K562 (cell line): ENCODE measurements around the gene TNFSF9. TPM values are rescaled to one million over a fixed set of nuclear protein-coding genes. Genes with fewer than 3 reads are reported as not detected.

Experiments used
- CTCF ChIP-seq, 3 experiments: IDR thresholded peaks in 2 of 3; conservative IDR thresholded peaks in 1 of 3; 2 replicates each; pipeline ENCODE4 v1.5.1; 2011 to 2012; ENCODE audit warnings: low read length in 3 of 3, mild to moderate bottlenecking in 3 of 3, control low read depth in 2 of 3, improper control_type of control experiment in 1 of 3, inconsistent platforms in 1 of 3, low read depth in 1 of 3, mixed read lengths in 1 of 3, moderate library complexity in 1 of 3; ENCODE audit not compliant: insufficient read depth in 2 of 3
- ETV5 ChIP-seq: sonication (generic); formaldehyde crosslinking; IDR thresholded peaks from 2 replicates; pipeline ENCODE4 v1.4.0; 2020; ENCODE audit warnings: low read depth, mild to moderate bottlenecking, missing genetic modification reagents
- FOXK1 ChIP-seq: sonication (generic); formaldehyde crosslinking; IDR thresholded peaks from 2 replicates; pipeline ENCODE4 v1.8.0; 2022; ENCODE audit warnings: missing genetic modification reagents, mild to moderate bottlenecking, borderline replicate concordance
- GTF2E2 ChIP-seq: fragments of 200-800 bp; sonication (Bioruptor generic); IDR thresholded peaks from 2 replicates; pipeline ENCODE4 v1.6.1; 2016; ENCODE audit warnings: missing genetic modification characterization, missing compliant biosample characterization
- HNRNPLL ChIP-seq: fragments of 200-400 bp; formaldehyde crosslinking; IDR thresholded peaks from 2 replicates; pipeline ENCODE4 v1.6.1; 2017; ENCODE audit warnings: low read length, low read depth, mild to moderate bottlenecking; ENCODE audit not compliant: poor library complexity, severe bottlenecking
- KDM4B ChIP-seq, 2 experiments: fragments of 450-650 bp in 1 of 2; sonication (generic) in 1 of 2; IDR thresholded peaks; 2 replicates each; pipeline ENCODE4 v1.6.1; 2016 to 2017; ENCODE audit warnings: borderline replicate concordance in 2 of 2, antibody characterized with exemption in 1 of 2, low read depth in 1 of 2, mild to moderate bottlenecking in 1 of 2
- MTA3 ChIP-seq: fragments of 450-650 bp; formaldehyde crosslinking; IDR thresholded peaks from 2 replicates; pipeline ENCODE4 v1.6.1; 2017; ENCODE audit warnings: mild to moderate bottlenecking, borderline replicate concordance
- MYNN ChIP-seq, 2 experiments: sonication (generic); formaldehyde crosslinking in 1 of 2; IDR thresholded peaks; 2 replicates each; pipeline versions ENCODE4 v1.5.0 to v1.6.1; 2016 to 2020; ENCODE audit warnings: antibody characterized with exemption in 1 of 2, missing genetic modification reagents in 1 of 2
- NFE2L1 ChIP-seq: fragments of 450-650 bp; IDR thresholded peaks from 2 replicates; pipeline ENCODE4 v1.6.1; 2016; ENCODE audit warnings: missing genetic modification characterization, low read depth, mild to moderate bottlenecking, missing compliant biosample characterization, moderate library complexity, borderline replicate concordance
- SNIP1 ChIP-seq: fragments of 450-650 bp; IDR thresholded peaks from 2 replicates; pipeline ENCODE4 v1.7.1; 2017; ENCODE audit warnings: low read depth, mild to moderate bottlenecking
- SRSF1 ChIP-seq: fragments of 200-400 bp; formaldehyde crosslinking; IDR thresholded peaks from 2 replicates; pipeline ENCODE4 v1.6.1; 2017; ENCODE audit warnings: mild to moderate bottlenecking, low read depth, low read length, moderate library complexity
- ZC3H11A ChIP-seq: IDR thresholded peaks from 2 replicates; pipeline ENCODE4 v1.6.1; 2012; ENCODE audit warnings: low read depth, low read length, improper control_type of control experiment
- ZNF280B ChIP-seq: fragments of 250-450 bp; sonication (Bioruptor Pico); IDR thresholded peaks from 2 replicates; pipeline ENCODE4 v1.5.1; 2021; ENCODE audit warnings: mild to moderate bottlenecking
- ZNF3 ChIP-seq: fragments of 250-450 bp; sonication (Bioruptor Pico); IDR thresholded peaks from 2 replicates; pipeline ENCODE4 v1.5.0; 2021; ENCODE audit warnings: mild to moderate bottlenecking, moderate library complexity
- ZNF311 ChIP-seq: fragments of 250-450 bp; sonication (Bioruptor Pico); IDR thresholded peaks from 2 replicates; pipeline ENCODE4 v1.4.0; 2020; ENCODE audit warnings: mild to moderate bottlenecking, moderate library complexity
- ZNF668 ChIP-seq: fragments of 250-450 bp; sonication (Bioruptor Pico); IDR thresholded peaks from 2 replicates; pipeline ENCODE4 v1.8.0; 2022; ENCODE audit warnings: mild to moderate bottlenecking, inconsistent platforms
- ZNF696 ChIP-seq: fragments of 250-450 bp; sonication (Bioruptor Pico); conservative IDR thresholded peaks from 2 replicates; pipeline ENCODE4 v1.4.0; 2020; ENCODE audit warnings: mild to moderate bottlenecking, moderate library complexity
- polyA plus RNA-seq, 8 experiments: library from polyadenylated mRNA; depleted of rRNA in 4 of 8; stranded (reverse) in 5 of 8; unstranded in 3 of 8; fragments of >200 nt; fragmentation: Nextera tagmentation in 2 of 8; fragmentation: Illumina TruSeq in 1 of 8; extraction: Ambion mirVana in 2 of 8; extraction: Trizol in 1 of 8; gene quantifications; 2 replicates each; pipeline versions ENCODE4 v1.2.1 to v1.2.3, GENCODE V29; 2011 to 2014; ENCODE audit warnings: inconsistent platforms in 1 of 8, missing spikeins in 1 of 8
- total RNA-seq, 7 experiments: library from RNA; depleted of rRNA in 6 of 7; stranded (reverse); fragments of >200 nt in 6 of 7; fragmentation: Illumina TruSeq in 2 of 7; extraction: Trizol in 2 of 7; gene quantifications; 2 replicates each; pipeline versions ENCODE4 v1.2.1 to v1.2.3, GENCODE V29; 2011 to 2021; ENCODE audit warnings: low replicate concordance in 1 of 7
- TF ChIP-seq, protein P1 (sequence below): fragments of 450-650 bp; IDR thresholded peaks from 2 replicates; pipeline ENCODE4 v1.6.1; 2016
- TF ChIP-seq, protein P2 (sequence below): fragments of 200-800 bp; sonication (Bioruptor generic); IDR thresholded peaks from 2 replicates; pipeline ENCODE4 v1.6.1; 2017; ENCODE audit warnings: missing genetic modification characterization, missing compliant biosample characterization
- TF ChIP-seq, protein P3 (sequence below): fragments of 250-450 bp; sonication (Bioruptor Pico); IDR thresholded peaks from 2 replicates; pipeline ENCODE4 v1.8.0; 2021; ENCODE audit warnings: mild to moderate bottlenecking, moderate library complexity

The TNFSF9 gene
- total and polyA plus RNA-seq, 9 of the 15 experiments (the other 6 are each of a cell fraction or from before 2014, with no cell fraction given): 1.4 to 17.9 (median 6.5) TPM

GRCh38 chr19:6530386-6531162 lies at the start of gene TNFSF9 (continued):
- TF ChIP-seq ZNF696: no peak
- TF ChIP-seq, protein P1, sequence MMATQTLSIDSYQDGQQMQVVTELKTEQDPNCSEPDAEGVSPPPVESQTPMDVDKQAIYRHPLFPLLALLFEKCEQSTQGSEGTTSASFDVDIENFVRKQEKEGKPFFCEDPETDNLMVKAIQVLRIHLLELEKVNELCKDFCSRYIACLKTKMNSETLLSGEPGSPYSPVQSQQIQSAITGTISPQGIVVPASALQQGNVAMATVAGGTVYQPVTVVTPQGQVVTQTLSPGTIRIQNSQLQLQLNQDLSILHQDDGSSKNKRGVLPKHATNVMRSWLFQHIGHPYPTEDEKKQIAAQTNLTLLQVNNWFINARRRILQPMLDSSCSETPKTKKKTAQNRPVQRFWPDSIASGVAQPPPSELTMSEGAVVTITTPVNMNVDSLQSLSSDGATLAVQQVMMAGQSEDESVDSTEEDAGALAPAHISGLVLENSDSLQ: peak; percentile 47; the same call in 1 of the 2 replicates
- no peak for TF ChIP-seq ZNF668 (CRISPR knock-in tag)
- TF ChIP-seq CTCF (IDR thresholded peaks at IDR 0.05 in 2 of 3, conservative IDR thresholded peaks at IDR 0.05 in 1 of 3; ENCODE audit: insufficient read depth in 2 of 3, low read depth in 1 of 3, low read length in 3 of 3): no peak
- no peak for TF ChIP-seq ZNF311 (CRISPR knock-in tag)
- peak; percentile 98 for TF ChIP-seq MTA3
- TF ChIP-seq ZNF3: no peak
- no peak for TF ChIP-seq SRSF1
- TF ChIP-seq MYNN (IDR thresholded peaks at IDR 0.05): no peak
- no peak for TF ChIP-seq MYNN (CRISPR knock-in tag; IDR thresholded peaks at IDR 0.05)
- no peak; a peak in 1 of 4 replicates for TF ChIP-seq KDM4B (IDR thresholded peaks at IDR 0.05; ENCODE audit: borderline replicate concordance in 2 of 2, low read depth in 1 of 2)
- TF ChIP-seq, protein P2, sequence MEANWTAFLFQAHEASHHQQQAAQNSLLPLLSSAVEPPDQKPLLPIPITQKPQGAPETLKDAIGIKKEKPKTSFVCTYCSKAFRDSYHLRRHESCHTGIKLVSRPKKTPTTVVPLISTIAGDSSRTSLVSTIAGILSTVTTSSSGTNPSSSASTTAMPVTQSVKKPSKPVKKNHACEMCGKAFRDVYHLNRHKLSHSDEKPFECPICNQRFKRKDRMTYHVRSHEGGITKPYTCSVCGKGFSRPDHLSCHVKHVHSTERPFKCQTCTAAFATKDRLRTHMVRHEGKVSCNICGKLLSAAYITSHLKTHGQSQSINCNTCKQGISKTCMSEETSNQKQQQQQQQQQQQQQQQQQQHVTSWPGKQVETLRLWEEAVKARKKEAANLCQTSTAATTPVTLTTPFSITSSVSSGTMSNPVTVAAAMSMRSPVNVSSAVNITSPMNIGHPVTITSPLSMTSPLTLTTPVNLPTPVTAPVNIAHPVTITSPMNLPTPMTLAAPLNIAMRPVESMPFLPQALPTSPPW (CRISPR knock-in tag): no peak
- no peak for TF ChIP-seq ZC3H11A
- TF ChIP-seq HNRNPLL: peak; percentile 63
- TF ChIP-seq FOXK1 (CRISPR knock-in tag): no peak
- peak; percentile 95 for TF ChIP-seq GTF2E2
- no peak for TF ChIP-seq SNIP1
- TF ChIP-seq, protein P3, sequence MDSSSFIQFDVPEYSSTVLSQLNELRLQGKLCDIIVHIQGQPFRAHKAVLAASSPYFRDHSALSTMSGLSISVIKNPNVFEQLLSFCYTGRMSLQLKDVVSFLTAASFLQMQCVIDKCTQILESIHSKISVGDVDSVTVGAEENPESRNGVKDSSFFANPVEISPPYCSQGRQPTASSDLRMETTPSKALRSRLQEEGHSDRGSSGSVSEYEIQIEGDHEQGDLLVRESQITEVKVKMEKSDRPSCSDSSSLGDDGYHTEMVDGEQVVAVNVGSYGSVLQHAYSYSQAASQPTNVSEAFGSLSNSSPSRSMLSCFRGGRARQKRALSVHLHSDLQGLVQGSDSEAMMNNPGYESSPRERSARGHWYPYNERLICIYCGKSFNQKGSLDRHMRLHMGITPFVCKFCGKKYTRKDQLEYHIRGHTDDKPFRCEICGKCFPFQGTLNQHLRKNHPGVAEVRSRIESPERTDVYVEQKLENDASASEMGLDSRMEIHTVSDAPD (CRISPR knock-in tag): no peak
- TF ChIP-seq ZNF280B (CRISPR knock-in tag): no peak
- TF ChIP-seq NFE2L1 (tag): no peak
- TF ChIP-seq ETV5 (CRISPR knock-in tag): peak; percentile 86; the same call in 1 of the 2 replicates
